Retina (tissue), 1 donor: ENCODE measurements around the gene GJA5.
"Not testable (repeated sequence)": the region's sequence is repeated elsewhere in the genome, so short reads cannot be mapped to it uniquely, and the experiment has no call there.

Experiments used
- DNase-seq: peaks from one replicate; pipeline ENCODE4 v3.0.0-alpha.2; 2016

Gene GJA5

DNA sequence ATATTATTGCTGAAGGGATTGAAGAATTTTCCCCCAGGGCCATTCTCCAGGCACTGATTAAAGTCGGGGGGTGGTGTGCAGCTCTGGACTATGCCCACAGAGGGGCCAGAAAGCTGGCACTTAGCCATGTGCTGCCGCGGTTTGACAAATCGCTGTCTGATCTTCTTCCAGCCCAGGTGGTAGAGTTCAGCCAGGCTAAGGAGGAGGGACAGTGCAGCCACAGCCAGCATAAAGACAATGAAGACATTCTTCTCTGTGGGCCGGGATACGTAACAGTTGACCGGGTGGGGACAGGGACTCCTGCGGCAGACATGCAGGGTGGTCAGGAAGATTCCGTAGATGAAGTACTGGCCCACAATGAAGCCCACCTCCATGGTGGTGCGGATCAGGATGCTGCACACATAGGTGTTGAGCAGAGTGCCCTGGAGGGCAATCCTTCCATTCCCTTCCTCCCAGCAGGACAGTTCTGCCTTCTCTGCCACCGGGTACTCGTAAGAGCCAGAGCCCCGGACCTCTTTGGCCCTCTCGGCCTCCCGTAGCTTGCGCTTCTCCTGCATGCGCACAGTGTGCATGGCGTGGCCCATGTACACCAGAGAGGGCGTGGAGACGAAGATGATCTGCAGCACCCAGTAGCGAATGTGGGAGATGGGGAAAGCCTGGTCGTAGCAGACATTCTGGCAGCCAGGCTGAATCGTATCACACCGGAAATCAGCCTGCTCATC is 1.9 kb downstream of the GJA5 start:
- DNase-seq: no peak

DNA sequence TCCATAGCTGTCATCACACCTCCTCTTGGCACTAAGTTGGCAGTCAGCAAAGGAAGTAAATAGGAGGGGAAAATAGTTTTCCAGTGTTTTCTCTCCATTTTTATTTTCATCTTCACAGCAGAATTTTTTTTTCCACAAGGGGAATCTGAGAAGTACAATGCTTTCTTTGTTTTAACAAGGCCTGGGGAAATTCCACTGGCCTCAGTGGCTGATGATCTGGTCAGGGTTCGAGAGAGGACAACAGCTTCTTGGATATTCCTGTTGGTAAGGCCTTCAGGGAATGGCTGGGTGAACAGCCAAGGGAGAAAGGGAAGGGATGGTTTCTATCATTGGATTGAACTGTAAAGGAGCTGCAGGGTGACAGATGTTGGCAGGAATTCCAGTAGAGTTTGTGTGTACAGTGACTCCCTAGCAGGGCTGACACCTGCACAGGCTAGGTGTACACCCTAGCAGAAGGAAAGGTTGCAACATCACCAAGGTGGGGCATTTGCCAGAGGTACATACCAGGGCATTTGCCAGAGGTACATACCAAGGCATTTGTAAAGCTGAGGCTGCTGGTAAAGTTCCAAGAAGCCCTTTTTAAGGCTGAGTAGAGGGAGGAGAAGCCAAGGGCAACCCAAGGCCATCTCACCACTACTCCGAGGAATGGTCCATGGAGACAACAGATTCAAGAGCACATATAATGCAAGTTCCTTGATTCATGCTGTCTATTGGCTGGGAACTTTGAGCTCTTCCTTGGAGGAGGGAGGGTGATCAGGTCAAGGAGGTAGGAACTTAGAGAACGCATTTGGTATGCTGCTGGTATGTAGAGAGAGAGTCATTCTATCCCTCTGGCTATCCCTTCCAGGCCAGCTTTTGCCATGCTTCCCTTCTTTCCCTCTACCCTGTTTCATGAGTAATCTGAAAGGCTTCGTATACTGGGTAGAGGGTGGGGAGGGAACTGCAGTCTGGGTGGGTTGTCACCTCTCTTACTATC is 3.1 kb downstream of the GJA5 start:
- DNase-seq: no peak

DNA sequence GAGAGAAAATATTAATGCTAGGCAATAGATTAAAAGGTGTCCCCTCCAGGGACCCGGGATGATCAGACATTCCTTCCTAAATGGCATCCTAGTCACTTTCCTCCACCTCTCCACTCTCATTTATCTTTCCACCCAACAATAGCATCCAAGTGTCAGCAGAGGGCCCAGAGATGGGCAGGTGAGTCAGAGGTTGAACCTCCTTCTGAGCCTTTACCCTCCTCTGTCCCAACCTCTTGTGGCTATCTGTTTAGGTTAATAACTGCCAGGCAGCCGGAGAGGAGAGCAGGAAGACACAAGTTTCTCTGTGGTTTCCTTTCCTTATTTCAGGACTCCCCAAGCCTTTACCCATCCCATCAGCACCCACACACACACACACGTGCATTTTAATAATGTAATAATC is 4.1 kb downstream of the GJA5 start:
- DNase-seq: no peak

DNA sequence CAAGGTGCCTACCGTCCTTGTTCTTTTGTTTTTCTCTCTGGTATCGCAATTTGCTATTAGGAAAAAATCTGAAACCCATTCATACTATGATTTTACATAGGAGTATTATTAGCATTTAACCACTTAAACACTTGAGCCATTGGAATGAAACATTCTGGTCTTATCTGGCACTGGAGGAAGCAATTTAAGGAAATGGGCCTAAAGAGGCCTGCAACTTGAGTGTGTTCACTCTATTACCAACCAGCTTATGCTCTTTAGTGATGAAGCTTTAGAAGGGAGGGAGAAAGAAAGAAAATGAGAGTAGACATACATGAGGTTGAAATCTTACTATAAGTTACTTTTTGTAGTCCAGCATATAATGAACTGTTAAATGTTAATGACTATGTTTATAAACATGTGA is 5.7 kb downstream of the GJA5 start:
- DNase-seq: no peak

DNA sequence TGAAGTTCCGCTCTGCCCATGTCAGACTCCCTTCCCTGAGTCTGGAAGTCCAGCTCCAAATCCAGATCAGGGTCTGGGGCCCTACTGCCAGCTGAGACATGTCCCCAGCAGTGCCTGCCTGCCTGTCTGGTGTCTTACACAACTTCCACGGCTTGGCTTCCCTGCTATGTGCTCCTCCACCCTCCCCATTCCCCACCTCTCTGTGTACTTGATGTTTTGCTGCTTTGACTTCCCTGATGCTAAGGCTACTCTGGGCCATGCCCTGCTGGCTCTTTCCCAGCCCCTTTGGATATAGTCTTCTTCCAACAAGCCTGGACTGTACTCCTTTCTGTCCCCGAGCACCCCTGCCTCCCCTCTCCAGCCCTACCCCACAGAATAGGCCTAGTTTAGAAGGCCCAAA is 7.3 kb downstream of the GJA5 start:
- peak; percentile 9 for DNase-seq

DNA sequence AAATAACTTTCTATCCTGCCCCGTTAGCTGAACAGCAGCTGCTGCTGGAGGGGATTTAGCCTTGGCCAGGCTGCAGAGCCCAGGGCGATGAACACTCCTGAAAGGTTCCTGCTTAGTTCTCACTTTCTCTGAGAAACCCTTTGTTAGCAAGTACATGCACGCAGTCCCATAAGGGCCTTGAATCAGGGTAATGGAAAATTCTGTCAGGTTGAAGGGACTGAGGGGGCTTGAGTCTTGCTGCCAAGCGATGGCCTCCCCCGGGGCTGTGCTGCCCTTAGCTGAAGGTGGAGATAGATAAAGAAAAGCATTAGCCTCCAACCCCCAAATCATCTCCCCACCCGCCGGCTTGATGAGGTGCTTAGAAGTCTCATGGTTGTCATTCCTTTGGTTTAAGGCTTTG is 7.9 kb downstream of the GJA5 start:
- peak; percentile 40 for DNase-seq

DNA sequence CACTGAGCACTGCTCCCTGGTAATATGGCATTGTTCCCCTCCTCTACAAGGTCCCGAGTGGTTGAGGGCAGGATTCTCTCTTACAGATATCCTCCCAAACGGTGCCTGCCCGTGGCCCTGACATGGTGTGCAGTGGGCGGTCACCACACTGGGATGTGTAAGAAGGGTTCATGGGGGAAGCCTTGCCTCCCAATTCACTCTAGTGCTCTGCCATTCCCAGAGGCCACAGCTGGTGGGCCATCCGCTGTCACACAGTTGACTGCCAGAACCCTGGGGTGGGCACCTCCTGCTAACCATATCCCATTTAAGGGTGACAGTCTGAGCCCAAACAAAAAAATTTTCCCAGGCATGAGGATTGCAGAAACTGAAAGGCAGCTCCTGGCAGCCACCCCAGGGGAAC is 9.1 kb downstream of the GJA5 start:
- DNase-seq: no peak

DNA sequence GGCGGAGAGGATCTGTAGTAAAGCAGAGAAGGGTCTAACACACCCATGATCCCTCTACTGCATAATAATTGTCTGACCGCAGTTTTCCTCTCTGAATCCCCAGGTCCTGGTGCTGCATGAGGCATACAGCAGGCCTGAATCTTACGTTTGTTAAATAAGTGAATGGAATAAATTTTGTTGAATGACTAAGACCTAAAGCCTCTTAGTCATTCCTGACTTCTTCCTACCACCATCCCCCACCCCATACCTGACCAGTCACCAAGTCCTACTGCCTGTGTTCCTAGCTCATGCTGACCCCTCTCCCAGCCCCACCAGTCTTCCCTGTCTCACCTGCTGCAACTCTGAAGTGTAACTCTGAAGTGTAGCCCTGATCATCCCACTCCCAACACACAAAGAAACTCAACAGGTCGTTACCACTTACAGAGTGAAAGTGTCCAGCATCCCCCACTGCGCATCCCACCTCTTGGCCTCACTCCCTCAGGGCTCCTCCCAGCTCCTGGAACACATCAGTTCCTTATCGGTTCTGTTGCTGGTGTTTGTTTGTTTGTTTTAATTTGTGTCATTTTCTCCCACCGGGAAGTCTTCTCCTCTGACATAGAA is 9.7 kb downstream of the GJA5 start:
- DNase-seq: no peak

DNA sequence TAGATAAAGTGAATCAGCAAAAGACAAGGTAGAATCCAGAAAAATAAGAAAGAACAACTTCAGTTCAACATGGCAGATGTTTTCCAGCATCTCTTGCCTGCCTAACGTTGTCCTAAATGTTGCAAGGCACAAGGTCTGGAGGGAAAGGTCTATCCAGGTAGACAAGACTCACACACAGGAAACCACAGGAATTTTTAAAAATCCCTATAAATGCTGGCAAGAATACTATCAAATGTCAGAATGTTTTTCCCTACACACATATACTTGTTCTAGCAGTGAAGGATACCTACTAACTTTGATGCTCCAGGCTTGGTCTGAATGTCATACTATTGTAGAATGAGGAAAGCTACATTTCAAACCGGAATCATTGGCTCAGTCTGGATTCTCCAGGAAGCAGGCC is 10.6 kb downstream of the GJA5 start:
- no peak for DNase-seq

DNA sequence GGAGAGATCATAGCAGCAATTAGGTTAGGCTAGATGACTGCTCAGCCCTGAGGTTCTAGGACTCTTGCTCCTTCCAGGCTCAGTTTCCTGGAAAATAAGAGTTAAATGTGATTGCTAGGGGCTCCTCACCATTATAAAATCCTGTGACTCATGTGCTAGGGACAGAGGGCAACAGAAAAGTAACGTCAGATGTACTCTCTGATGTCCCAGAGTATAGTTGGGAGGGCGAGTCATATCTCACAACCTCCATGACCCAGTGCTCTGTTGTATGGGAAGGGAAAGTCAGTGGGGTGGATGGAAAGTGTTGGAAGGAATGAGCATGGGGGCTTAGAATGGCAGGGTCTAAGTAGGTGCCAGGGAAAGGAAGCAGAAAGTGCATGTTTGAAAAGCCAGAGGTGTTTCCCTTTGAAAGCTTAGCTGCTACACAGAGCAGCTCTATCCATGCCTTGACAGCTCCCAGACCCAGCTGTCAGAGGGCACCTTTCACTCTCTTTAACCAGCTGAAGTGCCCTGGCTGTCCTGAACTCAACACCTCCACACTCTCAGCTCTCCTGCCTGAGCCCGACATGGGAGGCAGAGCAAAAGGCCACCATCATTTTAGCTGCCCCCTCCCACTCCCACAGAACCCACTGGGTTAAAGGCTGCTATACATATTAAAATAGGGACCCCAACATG is 11.6 kb downstream of the GJA5 start:
- DNase-seq: no peak

DNA sequence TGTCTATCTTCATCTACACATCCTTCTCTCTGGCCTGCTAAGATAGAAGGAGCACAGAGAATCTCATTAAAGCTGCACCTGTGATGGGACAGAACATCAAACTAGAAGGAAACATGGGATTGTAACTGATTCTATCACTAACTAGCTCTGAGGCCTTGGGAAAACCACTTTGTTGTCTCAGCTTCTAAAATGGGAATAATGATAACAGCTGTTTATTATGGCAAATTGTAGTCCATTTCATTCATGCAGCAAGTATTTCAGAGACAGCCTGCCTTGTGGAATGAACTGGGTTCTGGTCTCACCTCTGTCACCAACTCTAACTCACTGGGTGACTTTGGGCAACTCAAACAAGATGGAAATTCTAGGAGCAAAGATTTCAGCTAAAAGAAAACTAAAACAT is 12.4 kb downstream of the GJA5 start:
- DNase-seq: no peak

DNA sequence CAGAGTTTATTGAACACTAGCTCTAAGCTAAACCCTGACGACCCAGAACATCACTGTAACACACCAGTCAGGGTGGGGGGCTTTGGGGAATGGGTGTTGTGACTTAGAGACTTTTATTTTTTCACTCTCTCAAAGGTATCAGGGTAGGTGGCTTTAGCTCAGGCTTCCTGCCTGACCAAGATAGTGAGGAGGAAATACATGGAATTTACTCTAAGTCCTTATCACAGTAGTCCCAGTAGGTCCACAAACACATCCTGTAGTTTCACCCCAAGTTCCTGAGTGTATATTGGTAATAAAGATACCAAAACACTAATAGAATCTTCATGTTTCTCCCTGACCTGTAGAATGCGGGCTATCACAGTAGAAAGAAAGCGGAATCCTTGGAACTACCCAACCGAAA is 15.1 kb downstream of the GJA5 start:
- no peak for DNase-seq

DNA sequence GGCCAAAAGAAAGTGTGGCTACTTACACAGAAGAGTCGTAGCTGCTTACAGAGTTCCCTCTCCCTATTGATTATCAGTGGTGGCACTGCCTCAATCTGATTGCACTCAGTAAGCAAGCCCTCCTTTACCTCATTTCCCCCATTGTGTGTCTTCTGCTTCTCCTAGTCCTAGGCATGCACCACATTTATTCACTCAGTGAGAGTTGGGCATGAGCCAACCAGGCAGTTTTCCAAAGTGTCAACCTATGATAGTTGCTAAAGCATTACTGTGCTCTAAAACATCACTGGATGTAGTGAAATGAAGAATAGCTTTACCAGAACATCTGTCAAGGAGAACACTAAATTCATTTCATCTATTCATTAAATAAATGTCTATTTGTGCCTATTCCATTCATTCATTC is 19.3 kb downstream of the GJA5 start:
- no peak for DNase-seq

DNA sequence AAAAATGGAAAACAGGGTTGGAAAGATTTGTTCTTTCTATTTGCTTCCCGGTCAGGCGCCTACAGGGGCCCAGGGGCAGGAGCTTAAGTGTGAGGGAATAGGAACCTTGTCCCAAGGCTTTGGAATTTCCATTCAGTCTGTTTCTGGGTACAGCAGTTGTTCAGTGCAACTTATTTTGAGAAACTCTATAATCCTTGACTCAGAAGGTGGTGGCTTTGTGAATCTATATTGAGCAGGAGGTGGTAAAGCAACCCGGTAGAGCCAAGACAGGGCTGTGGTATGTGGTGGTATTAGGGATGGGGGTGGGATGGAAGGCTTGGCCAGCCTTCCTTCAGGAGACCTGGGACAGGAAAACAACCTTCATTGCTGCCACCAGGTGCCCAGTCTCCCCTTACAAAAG is 20.0 kb downstream of the GJA5 start:
- DNase-seq: no peak

DNA sequence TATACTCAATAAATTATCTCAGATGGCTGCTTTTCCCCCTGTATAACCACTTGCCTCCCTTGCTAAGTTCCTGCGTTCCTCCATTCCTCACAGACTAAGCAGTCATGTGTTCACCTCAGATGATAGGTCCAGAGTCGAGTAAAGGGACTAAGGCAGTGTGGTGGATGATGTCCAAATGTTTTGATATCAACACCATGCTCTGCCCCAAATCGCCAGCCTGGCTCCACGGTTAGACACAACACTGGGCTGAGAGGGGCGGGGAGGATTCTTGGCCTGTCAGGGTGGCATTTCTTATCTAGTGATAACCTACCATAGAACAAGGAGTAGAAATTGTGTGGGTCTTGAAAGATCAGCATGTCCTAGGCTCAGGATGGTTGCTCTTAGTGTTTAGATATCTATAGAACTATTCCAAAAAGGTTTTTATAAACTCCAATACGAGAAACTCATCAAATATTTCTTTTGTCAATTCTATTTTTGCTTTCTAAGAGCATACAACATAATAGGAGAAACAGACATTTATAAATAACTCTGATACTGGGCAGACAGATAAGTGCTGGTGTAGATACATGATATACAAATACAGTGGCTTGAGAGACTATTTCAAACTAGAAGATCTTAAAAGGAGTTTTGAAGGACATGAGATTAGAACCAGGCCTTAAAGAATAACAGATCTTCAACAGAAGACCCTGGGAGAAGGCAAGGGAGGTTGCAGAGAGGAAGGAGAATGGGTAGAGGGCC is 21.5 kb downstream of the GJA5 start:
- no peak for DNase-seq

DNA sequence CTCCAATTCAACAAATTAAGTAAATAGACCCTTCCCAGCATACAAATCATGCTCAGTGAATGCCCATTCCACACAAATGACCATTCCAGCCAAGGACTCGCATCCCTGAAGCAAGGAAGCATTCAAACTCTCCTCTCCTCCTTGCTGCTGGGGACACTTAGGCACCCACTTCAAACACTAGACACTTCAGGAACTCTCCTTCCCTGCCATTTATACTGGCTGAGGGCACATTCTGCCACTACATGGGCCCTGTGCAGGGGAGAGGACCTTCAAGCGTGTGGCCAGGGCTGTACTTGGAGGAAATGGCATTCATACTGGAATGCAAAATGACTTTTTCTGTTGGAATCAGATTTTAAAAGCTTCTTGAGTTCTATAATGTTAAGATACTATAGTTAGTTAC is 22.3 kb downstream of the GJA5 start:
- DNase-seq: no peak

DNA sequence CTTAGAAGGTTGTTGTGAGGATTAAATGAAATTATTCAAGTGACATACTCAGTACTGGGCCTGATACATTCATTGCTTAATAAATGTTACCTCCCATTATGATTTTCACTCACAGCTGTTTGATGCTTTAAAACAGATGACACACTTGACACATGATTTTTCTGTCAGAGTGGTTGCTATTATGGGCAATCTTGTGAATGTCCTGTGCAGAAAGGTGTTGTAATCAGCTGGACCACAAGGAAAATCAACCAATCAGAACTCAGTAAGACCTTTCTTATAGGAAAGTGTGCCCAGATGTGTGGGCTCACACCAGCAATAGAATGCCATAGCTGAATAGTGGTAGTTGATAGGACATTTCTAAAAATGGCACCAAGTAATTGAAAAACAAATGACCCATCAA is 23.5 kb downstream of the GJA5 start:
- no peak for DNase-seq

DNA sequence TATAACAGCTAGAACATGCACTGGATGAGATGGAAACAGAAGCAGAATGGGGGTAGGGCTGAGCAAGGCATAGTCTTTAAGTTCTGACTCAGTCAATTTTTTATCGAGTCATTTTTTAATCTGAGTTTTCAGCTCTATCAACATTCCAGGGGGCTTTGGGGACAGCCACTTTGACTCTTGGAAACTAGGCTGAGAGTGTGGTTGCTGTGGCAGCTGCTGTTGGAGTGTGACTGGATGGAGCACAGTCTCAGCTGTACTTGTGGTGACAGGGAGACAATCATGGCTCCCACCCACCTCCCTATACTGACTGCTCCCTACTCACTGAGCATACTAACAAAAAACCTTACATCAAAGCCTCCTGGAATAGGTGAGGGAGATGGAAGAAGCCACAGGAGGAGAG is 25.0 kb downstream of the GJA5 start:
- DNase-seq: no peak

DNA sequence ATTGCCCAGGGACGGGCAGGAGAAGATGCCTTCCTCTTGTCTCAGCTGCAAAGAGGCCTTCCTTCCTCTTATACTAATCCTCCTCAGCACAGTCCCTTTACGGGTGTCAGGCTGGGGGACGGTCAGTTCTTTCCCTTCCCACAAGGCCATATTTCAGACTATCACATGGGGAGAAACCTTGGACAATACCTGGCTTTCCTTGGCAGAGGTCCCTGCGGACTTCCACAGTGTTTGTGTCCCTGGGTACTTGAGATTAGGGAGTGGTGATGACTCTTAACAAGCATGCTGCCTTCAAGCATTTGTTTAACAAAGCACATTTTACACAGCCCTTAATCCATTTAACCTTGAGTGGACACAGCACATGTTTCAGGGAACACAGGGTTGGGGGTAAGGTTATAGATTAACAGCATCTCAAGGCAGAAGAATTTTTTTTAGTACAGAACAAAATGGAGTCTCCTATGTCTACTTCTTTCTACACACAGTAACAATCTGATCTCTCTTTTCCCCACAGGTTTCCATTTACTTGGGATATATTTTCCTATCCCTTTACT is 26.0 kb downstream of the GJA5 start:
- not testable (repeated sequence) for DNase-seq

DNA sequence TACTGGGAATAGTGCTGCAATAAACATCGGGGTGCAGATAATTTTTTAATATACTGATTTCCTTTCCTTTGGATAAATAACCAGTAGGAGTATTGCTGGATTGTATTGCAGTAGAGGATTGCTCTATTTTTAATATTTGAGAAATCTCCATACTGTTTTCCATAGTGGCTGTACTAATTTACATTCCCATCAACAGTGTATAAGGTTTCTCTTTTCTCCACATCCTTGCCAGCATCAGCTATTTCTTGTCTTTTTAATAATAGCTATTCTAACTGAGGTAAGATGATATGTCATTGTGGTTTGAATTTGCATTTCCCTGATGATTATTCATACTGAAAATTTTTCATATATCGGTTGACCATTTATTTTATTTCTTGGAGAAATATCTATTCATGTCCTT is 31.1 kb downstream of the GJA5 start:
- DNase-seq: no peak

DNA sequence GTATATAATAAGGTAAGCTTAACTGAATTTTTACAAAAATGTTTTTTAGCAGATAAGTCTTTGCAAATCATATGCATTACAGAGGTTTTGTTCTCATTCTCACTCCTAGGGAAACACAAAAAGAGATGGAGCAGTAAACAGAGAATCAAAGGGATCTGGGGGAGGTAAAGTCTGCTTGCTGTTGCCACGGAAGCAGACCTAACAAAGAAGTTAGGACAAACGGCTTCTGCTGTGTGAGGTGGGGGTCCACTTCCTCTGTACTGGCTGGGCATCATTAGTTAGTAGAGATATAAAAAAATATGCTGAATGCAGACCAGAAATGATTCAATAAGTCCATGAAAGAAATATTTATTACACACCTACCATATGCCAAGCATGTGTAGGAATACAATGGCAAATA is 34.2 kb downstream of the GJA5 start:
- DNase-seq: no peak

DNA sequence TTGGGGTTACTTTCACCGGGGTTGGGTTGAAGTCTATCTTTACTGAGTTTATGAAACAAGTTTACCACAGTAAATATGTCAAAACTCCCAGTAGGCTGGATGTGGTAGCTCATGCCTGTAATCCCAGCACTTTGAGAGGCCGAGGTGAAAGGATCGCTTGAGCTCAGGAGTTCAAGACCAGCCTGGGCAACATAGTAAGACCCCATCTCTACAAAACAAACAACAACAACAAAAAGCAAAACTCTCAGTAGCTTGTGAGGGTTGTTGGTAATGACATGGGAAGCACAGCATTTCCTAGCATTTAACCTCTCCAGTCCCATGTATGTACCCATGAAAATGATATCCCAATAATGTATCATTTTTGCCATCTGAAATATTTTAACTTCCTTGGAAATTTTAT is 34.7 kb downstream of the GJA5 start:
- DNase-seq: no peak
